Stomach (tissue), 9 donors: Measurements from ENCODE around the gene NAALADL1. TPM values are rescaled to one million over a fixed set of nuclear protein-coding genes. Genes with fewer than 3 reads are reported as not detected.
A peak's percentile ranks its signal among the peaks of the same experiment; 100 is the strongest.

Experiments
- DNase-seq, 2 donors: peaks; one replicate each; pipeline versions ENCODE4 v3.0.0 to v3.0.0-alpha.2; 2013 to 2019
- H3K27ac ChIP-seq, 5 donors: fragments of 200-600 bp in 4 of 5; sonication (generic) in 4 of 5; one replicate each; pipeline ENCODE4 v1.5.1; 2013 to 2019; ENCODE audit warnings: mild to moderate bottlenecking in 1 of 5, moderate library complexity in 1 of 5
- H3K27me3 ChIP-seq, 3 donors: fragments of 200-600 bp; sonication (generic); one replicate each; pipeline ENCODE4 v1.5.1; 2017 to 2019; ENCODE audit warnings: mixed run types in 1 of 3
- H3K36me3 ChIP-seq, 4 donors: fragments of 200-600 bp; sonication (generic); 1 replicate in 3 of 4; 2 replicates in 1 of 4; pipeline ENCODE4 v1.5.1; 2016 to 2019
- H3K4me1 ChIP-seq, 4 donors: fragments of 200-600 bp; sonication (generic); one replicate each; pipeline ENCODE4 v1.5.1; 2016 to 2019
- H3K4me3 ChIP-seq, 4 donors: fragments of 200-600 bp; sonication (generic) in 3 of 4; one replicate each; pipeline ENCODE4 v1.5.1; 2016 to 2019; ENCODE audit warnings: mild to moderate bottlenecking in 1 of 4
- H3K9me3 ChIP-seq, 4 donors: fragments of 200-600 bp; sonication (generic); one replicate each; pipeline ENCODE4 v1.5.1; 2016 to 2019
- EP300 ChIP-seq: sonication (generic); formaldehyde crosslinking; IDR thresholded peaks from one replicate; pipeline ENCODE4 v1.6.1; 2017; ENCODE audit warnings: antibody characterized with exemption
- POLR2A ChIP-seq, 4 donors: fragments of 450-650 bp; IDR thresholded peaks; one replicate each; pipeline ENCODE4 v1.6.1; 2016; ENCODE audit warnings: antibody characterized with exemption in 4 of 4, control low read depth in 2 of 4, mild to moderate bottlenecking in 1 of 4, moderate library complexity in 1 of 4
- POLR2AphosphoS5 ChIP-seq, 3 donors: sonication (generic); formaldehyde crosslinking; IDR thresholded peaks; one replicate each; pipeline ENCODE4 v1.6.1; 2016; ENCODE audit warnings: antibody characterized with exemption in 3 of 3
- WGBS, 5 donors: extraction: QIAGEN DNeasy Blood & Tissue Kit in 3 of 5; methylation state at CpG; one replicate each; pipeline versions ENCODE4 v1.1.5 to v1.1.7; 2013 to 2018; 5-methylcytosine and 5-hydroxymethylcytosine counted together
- intact Hi-C: fragments of 100-400 bp; cut with DNase I; formaldehyde crosslinking; loops from one replicate; pipeline ENCODE4 v1.15.1; 2023; ENCODE audit warnings: low total_unique reads
- polyA plus RNA-seq, 3 donors: library from polyadenylated mRNA; stranded (reverse); fragments of 200-250 nt; gene quantifications; one replicate each; pipeline ENCODE4 v1.2.3, GENCODE V29; 2013
- total RNA-seq, 5 donors: library from RNA; depleted of rRNA; stranded (reverse); fragments of >200 nt; gene quantifications; one replicate each; pipeline versions ENCODE4 v1.1.0 to v1.2.3, GENCODE V29; 2014 to 2016
- TF ChIP-seq, protein P1 (sequence below), 7 experiments: fragments of 450-650 bp in 4 of 7; fragments of 200-600 bp in 3 of 7; sonication (generic) in 3 of 7; IDR thresholded peaks; one replicate each; pipeline ENCODE4 v1.5.1; 2016 to 2019; ENCODE audit warnings: antibody characterized with exemption in 7 of 7, control low read depth in 2 of 7, mild to moderate bottlenecking in 1 of 7
- donor health status: healthy with polysubstance abuse.
- donor health status: Bipolar disorder and iron deficiency.
- donor health status: healthy.

NAALADL1 gene
- total and polyA plus RNA-seq, 8 donors: 1.3 to 65.2 (median 10.0) TPM; not detected in 1

DNA sequence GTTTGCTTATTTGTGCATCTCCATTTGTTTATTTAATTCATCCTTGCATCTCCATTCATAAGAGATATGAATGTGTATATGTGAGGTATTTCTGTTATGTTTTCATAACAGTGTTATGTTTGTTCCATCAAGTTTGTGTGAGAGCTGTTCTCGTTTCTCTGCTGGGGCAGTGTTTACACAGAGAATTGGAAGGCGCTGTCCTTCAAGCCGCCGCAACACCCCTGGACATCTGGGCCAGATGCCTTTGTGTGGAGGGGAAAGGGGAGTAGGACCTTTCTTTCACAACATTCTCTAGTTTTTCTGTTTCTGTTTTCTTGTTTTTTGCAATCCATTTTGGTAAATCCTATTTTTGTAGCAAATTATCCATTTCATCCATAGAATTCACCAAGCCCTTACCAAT, 46.3 kb upstream of the NAALADL1 start:
- intact Hi-C loops: no loop called here
- no peaks in the 10 kb centered on the region for H3K27me3 ChIP-seq
- H3K27ac ChIP-seq: peak overlapping the region in 2 of 5 donors; percentile 64 to 66
- no peak overlapping the region for H3K4me3 ChIP-seq
- TF ChIP-seq POLR2AphosphoS5 (IDR thresholded peaks at IDR 0.05) (no peak), POLR2A (IDR thresholded peaks at IDR 0.05) (no peak), EP300 (no peak)
- TF ChIP-seq, protein P1, sequence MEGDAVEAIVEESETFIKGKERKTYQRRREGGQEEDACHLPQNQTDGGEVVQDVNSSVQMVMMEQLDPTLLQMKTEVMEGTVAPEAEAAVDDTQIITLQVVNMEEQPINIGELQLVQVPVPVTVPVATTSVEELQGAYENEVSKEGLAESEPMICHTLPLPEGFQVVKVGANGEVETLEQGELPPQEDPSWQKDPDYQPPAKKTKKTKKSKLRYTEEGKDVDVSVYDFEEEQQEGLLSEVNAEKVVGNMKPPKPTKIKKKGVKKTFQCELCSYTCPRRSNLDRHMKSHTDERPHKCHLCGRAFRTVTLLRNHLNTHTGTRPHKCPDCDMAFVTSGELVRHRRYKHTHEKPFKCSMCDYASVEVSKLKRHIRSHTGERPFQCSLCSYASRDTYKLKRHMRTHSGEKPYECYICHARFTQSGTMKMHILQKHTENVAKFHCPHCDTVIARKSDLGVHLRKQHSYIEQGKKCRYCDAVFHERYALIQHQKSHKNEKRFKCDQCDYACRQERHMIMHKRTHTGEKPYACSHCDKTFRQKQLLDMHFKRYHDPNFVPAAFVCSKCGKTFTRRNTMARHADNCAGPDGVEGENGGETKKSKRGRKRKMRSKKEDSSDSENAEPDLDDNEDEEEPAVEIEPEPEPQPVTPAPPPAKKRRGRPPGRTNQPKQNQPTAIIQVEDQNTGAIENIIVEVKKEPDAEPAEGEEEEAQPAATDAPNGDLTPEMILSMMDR (IDR thresholded peaks at IDR 0.05): no peak
- peaks cover 21 to 54% (median 43%) of the 10 kb centered on the region in 4 donors for H3K36me3 ChIP-seq
- 35 to 64% (median 52%) methylated on average over 4 of the region's 4 CpGs for WGBS, 5 donors
- H3K4me1 ChIP-seq: peaks cover 10 to 64% (median 46%) of the 10 kb centered on the region in 4 donors
- DNase-seq: no peak
- H3K9me3 ChIP-seq: no peaks in the 10 kb centered on the region

DNA sequence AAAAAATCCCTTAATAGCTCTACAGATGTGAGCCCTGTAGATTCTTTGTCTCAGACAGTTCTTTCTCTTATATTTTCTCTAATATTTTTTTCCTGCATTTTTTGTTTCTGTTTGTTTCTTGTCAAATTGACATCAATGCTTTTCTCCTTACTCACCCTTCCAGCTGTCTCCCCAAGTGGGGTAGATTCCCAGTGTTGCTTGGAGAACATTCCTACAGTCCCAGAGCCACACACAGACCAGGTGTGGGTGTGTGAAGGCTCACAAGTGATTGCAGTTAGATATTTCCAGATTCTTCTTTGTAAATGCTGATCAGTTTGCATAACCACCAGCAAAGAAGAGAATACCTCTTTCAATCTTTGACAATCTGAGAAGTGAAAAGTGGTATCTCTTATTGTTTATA, 45.1 kb upstream of the NAALADL1 start:
- Histone ChIP-seq H3K36me3 (peaks cover 10 to 49% (median 41%) of the 10 kb centered on the region in 4 donors), H3K4me3 (no peak overlapping the region), H3K9me3 (no peaks in the 10 kb centered on the region), H3K27me3 (no peaks in the 10 kb centered on the region), H3K4me1 (peaks cover 10 to 61% (median 45%) of the 10 kb centered on the region in 4 donors), H3K27ac (peak overlapping the region in 4 of 5 donors; percentile 24 to 73 (median 65))
- intact Hi-C loops: no loop called here
- TF ChIP-seq, protein P1 (IDR thresholded peaks at IDR 0.05): no peak
- no peak for TF ChIP-seq EP300
- TF ChIP-seq POLR2A (IDR thresholded peaks at IDR 0.05): no peak
- no peak for TF ChIP-seq POLR2AphosphoS5 (IDR thresholded peaks at IDR 0.05)
- no peak for DNase-seq

DNA sequence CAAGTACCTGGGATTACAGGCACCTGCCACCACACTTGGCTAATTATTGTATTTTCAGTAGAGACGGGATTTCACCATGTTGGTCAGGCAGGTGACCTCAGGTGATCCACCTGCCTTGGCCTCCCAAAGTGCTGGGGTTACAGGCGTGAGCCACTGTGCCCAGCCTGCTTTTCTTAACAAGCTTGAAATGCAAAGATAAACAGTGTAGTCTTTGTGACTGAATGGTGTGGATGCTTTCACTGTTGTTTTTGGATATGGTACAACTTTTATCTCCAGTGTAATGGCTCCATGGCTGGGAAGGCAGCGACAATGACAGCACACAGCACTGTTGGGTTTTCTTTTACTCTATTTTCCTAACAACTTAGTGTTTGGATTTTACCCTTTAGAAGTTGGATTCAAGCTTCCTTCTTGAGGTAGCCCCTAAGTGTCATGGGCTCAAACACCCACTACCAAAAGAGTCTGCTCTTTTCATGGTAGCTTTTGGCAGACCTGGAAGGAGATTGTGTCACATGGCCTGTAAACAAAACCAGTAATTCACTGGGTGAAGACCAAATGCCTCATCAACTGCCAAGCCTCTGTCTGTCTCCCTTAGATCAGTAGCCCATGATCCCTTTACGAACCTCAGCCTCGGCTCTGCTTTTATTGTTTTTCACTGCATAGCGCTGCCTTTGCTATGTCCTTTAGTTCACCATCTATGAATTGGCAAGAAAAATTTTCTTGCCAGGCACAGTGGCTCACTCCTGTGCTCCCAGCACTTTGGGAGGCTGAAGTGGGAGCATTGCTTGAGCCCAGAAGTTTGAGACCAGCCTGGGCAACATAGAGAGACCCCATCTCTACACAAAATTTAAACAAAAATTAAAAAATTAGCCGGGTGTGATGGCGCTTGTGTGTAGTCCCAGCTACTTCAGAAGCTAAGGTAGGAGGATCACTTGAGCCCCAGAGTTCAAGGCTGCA, 44.1 kb upstream of the NAALADL1 start:
- TF ChIP-seq EP300 (no peak), POLR2A (IDR thresholded peaks at IDR 0.05) (no peak), POLR2AphosphoS5 (IDR thresholded peaks at IDR 0.05) (peak in 2 of 3 donors; percentile 11 to 65)
- TF ChIP-seq, protein P1 (IDR thresholded peaks at IDR 0.05): no peak
- Histone ChIP-seq H3K9me3 (no peaks in the 10 kb centered on the region), H3K36me3 (peaks cover 0 to 45% (median 38%) of the 10 kb centered on the region in 4 donors), H3K27ac (peak overlapping the region; percentile 28 to 78 (median 64)), H3K4me1 (peaks cover 10 to 69% (median 44%) of the 10 kb centered on the region in 4 donors), H3K27me3 (no peaks in the 10 kb centered on the region), H3K4me3 (no peak overlapping the region)
- peak in 1 of 2 donors; percentile 68 for DNase-seq
- intact Hi-C loops: no loop called here
- 60 to 74% (median 63%) methylated on average over 8 of the region's 8 CpGs for WGBS, 5 donors

DNA sequence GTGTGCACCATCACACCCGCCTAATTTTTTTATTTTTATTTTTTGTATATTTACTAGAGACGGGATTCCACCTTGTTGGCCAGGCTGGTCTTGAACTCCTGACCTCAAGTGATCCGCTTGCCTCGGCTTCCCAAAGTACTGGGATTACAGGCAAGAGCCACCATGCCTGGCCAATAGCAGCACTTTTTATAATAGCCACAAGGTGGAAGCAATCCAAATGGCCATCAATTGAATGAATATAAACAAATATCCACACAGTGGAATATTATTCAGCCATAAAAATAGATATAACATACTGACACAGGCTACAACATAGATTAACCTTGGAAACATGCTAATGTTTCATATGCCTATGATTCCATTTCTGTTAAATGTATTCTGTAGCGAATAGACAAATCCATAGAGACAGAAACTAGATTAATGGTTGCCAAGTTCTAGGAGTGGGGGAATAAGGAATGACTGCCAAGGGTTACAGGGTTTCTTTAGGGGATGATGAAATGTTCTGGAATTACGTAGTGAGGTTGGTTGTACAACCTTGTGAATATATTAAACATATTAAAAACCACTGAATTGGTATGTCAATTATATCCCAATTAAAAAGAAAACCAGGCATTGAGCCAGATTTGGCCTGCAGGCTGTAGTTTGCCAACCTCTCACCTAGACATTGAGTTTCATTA, 42.5 kb upstream of the NAALADL1 start:
- Histone ChIP-seq H3K4me1 (peaks cover 18 to 79% (median 56%) of the 10 kb centered on the region in 4 donors), H3K27ac (peak overlapping the region in 2 of 5 donors; percentile 17 to 64), H3K9me3 (no peaks in the 10 kb centered on the region), H3K36me3 (peaks cover 0 to 35% (median 30%) of the 10 kb centered on the region in 4 donors), H3K27me3 (no peaks in the 10 kb centered on the region), H3K4me3 (no peak overlapping the region)
- WGBS, 5 donors: 81 to 89% (median 84%) methylated on average over 6 of the region's 6 CpGs
- no peak for DNase-seq
- TF ChIP-seq, protein P1 (IDR thresholded peaks at IDR 0.05): no peak
- TF ChIP-seq POLR2A (IDR thresholded peaks at IDR 0.05): no peak
- no peak for TF ChIP-seq EP300
- TF ChIP-seq POLR2AphosphoS5 (IDR thresholded peaks at IDR 0.05): no peak
- intact Hi-C loops: no loop called here
